HG02642 (cell line): ENCODE results near the gene ADRA2C.

Source experiments
- ATAC-seq: cut with Tn5 transposase; IDR thresholded peaks from one replicate; pipeline ENCODE4 v1.9.1; 2021; ENCODE audit warnings: mild to moderate bottlenecking; ENCODE audit not compliant: unreplicated experiment, poor library complexity

ADRA2C gene

DNA sequence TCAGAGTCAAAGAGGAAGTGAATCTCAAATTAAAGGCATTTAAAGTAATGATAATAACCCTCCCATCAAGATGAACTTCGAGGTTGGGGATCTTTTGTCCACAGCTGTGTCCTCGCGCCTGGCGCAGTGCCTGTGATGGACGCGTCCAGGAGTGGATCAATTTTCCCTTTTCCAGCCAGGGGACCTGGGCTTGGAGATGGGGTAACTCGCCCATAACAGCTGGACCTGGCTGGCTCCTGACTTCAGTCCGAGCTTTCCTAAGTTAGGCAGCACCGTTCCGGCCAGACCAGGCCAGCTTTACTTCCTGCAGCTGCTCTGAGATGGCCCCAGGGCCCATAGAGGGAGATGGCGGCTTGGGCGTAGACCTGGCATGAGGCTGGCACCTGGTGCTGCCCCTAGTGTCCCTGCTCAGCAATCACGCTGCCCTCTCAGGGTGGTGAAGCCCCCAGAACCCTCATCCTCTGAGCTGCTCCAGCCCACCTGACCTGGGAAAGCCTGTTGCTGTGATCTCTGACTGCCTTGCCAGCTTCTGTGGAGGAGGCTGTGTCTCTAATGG lies 23.9 kb downstream of the ADRA2C start:
- ATAC-seq: no peak

GRCh38 chr4:3791256-3791655 lies 25.1 kb downstream of the ADRA2C start:
- no peak for ATAC-seq

- ATAC-seq: no peak
Observed at GRCh38 chr4:3791910-3792542, 25.8 kb downstream of the ADRA2C start.

DNA sequence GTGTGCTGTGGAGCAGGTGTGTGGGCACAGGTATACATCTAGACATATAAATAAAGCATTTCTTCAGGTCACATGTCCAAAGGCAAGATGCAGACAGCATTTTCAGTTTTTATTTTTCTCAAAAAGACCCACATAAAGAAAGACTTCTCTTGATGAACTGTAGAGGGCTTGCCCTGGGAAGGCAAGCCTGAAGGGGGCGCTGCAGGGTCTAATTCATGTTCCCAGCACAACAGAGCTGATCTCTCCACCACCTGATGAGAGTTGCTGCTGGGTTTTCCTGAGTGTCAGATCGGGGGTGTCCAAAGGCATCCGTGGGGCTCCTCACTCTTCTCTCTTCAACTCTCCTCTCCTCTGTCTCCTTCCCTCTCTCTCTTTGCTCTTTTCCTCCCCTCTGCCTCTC lies 26.6 kb downstream of the ADRA2C start:
- no peak for ATAC-seq

DNA sequence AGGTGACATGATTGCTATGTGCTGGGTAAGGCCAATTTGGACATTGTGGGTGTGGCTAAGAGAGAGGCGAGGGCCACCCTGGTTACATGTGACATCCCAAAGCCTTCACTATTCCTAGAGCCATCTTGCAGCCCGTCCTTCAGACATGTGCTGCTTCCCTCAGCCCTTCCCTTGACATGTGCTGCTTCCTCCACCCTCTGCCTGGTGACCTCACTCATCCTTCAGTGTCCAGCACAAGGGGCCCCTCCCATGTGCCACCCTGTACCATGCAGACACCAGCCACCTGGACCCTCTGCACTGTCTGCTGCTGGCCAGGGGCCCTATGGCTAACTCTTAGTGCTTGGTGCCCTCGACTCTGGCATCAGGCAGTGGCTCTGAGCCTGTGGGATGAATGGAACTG lies 27.4 kb downstream of the ADRA2C start:
- no peak for ATAC-seq

- ATAC-seq: no peak
Observed at GRCh38 chr4:3796960-3797359, 30.8 kb downstream of the ADRA2C start.

DNA sequence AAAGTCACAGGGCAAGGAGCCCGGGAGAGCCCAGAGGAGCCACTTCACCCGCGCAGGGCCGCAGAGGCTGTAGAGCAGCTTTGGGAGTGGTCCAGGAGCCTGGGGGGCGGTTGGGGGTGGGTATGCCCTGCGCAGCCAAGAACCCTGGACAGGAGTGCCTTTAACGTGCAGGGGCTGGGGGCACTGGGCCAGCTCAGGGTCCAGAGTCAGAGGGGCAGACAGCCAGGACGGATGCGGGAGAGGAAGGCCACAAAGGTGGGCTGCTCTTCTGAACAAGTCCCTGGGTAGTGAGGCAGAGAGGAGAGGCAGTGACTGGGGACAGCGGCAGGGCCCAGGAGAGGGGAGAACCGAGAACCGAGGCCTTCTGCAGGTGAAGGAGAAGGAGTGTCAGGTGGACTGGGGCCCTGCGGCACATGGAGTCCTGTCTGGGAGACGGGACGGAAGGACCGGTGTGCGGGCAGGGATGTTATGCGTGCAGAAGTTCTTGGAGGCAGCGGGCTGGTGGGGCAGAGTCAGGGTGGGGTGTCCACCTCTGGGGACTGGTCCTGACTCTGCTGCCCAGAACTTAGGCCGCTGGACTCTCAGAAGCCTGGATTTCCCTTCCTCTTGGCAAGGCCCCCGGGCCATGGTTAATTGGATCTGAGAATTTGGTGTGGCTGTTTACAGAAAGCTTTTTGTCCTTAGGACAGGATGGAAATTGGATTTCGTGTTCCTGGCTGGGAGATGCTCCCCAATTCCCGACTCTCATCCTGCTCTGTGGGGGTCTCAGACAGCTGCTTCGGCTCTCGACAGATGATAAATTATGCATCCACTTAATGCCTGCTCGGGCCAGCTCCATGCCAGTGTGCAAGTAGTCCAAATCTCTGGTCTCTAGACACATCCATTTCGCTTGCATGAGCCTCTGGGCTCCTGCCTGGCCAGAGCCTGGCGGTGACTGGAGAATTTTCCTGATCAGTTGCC lies 31.9 kb downstream of the ADRA2C start:
- ATAC-seq: no peak

DNA sequence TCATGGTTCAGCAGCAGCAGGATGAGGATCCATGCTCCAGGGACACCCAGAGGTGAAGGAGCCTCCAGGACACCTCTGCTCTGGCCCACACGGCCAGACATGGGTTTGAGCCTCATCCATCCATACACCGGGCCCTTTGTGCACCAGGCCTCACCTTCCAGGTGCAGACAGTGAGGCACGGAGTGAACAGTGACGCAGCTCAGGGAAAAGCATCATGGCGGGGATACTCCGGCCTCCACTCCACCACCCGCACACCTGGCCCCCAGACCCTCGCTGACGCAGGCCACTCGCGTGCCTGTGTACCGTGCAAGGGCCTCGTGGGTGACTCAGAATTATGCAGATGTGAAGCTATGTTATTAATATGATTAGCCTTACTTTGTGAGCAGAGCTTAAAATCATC lies 33.3 kb downstream of the ADRA2C start:
- no peak for ATAC-seq

DNA sequence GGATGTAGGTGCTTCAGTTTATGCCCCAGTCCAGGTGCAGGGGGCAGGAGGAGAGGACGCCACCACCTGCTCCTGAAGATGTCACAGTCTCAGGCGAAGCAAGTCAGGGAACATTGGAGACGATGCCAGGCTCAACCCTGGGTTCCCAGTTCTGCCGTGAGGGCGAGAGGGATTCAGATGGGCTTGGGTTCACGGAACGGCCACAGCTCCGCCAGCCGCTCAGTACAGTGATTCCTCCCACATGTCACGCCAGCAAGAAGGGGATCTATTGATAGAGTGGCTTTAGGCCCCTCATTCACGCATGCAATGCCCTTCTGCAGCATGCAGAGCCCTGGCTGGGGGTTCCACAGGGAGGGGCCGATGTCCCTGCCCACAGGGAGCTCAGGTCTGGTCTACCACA lies 34.2 kb downstream of the ADRA2C start:
- no peak for ATAC-seq

DNA sequence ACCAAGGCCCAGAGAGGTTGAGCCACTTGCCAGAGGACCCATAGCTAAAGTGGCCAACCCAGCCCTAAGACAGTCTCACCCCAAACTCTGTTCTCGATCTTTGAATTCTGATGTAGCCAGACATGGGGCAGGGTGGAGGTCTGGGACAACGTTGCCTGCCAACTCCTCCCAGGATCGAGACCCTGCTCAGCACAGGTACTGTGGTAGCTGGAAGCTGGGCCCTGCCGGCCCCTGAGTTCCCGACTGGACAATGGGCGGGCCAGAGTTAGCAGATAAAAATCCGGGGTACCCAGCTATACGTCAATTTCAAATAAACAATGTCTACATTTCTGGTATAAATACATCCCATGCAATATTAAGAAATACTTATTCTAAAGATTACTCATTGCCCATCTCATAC lies 35.3 kb downstream of the ADRA2C start:
- ATAC-seq: no peak

- ATAC-seq: no peak
Observed at GRCh38 chr4:3801931-3802550, 35.9 kb downstream of the ADRA2C start.

- ATAC-seq: no peak
Observed at GRCh38 chr4:3802571-3803474, 36.6 kb downstream of the ADRA2C start.

DNA sequence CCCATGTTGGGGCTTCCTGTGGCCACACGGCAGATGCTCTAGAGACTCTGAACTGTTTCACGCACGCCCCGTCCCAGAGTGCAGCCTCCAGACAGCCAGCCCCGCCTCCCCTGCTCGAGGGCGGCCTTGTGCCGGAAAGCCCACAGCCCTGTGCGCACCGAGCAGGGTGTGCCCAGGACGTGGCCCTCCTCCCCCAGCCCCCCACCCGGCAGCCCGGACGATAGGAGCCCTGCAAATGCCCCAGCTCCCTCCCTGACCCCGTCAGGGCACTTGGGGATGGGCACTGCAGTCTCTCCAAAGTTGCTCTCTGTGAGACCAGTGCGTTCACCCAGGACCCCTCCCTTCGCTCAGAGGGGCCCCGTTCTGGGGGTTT lies 37.3 kb downstream of the ADRA2C start:
- ATAC-seq: no peak

GRCh38 chr4:3803946-3804345 lies 37.8 kb downstream of the ADRA2C start:
- ATAC-seq: no peak

- no peak for ATAC-seq
Observed at GRCh38 chr4:3805026-3805425, 38.8 kb downstream of the ADRA2C start.

DNA sequence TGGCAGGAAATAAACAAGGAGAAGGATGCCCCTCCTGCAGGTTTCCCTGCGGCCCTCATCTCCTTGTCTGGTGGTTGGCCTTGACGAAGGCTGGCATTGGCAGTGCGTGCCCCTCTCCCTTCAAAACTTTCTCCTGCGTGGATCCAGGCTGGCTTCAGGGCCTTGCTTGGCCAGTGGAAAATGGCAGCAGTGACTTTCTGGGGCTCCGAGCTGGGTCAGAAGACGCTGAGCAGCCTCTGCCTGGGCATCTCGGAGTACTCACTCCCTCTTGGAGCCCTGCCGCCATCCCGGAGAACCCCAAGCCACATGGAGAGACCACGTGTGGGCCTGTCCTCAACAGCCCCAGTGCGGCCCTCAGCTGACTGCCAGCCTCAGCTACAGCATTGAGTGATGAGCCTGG lies 39.5 kb downstream of the ADRA2C start:
- ATAC-seq: no peak

- no peak for ATAC-seq
Observed at GRCh38 chr4:3807311-3807710, 41.1 kb downstream of the ADRA2C start.

GRCh38 chr4:3807822-3808496 lies 41.8 kb downstream of the ADRA2C start:
- no peak for ATAC-seq

GRCh38 chr4:3808597-3808996 lies 42.4 kb downstream of the ADRA2C start:
- ATAC-seq: no peak

- ATAC-seq: no peak
Observed at GRCh38 chr4:3809028-3809427, 42.8 kb downstream of the ADRA2C start.
